HUES6 (cell line): ENCODE data around the gene RAI14.
A peak's percentile ranks its signal among the peaks of the same experiment; 100 is the strongest.
"Not testable (repeated sequence)": the region's sequence is repeated elsewhere in the genome, so short reads cannot be mapped to it uniquely, and the experiment has no call there.

Experiments
- H3K27ac ChIP-seq: 2 replicates; pipeline ENCODE4 v1.7.0; 2013; ENCODE audit warnings: low read depth, mild to moderate bottlenecking, low read length, inconsistent platforms
- H3K27me3 ChIP-seq: 2 replicates; pipeline ENCODE4 v1.6.1; 2013; ENCODE audit warnings: low read length; ENCODE audit not compliant: control insufficient read depth, insufficient read depth
- H3K36me3 ChIP-seq: 2 replicates; pipeline ENCODE4 v1.6.1; 2013; ENCODE audit warnings: low read length; ENCODE audit not compliant: control insufficient read depth, insufficient read depth
- H3K4me1 ChIP-seq: 2 replicates; pipeline ENCODE4 v1.6.1; 2013; ENCODE audit warnings: low read length; ENCODE audit not compliant: control insufficient read depth, insufficient read depth
- H3K4me3 ChIP-seq: 2 replicates; pipeline ENCODE4 v1.5.1; 2013; ENCODE audit warnings: low read depth, low read length
- H3K9ac ChIP-seq: one replicate; pipeline ENCODE4 v1.6.1; 2013; ENCODE audit warnings: mild to moderate bottlenecking, low read length
- H3K9me3 ChIP-seq: 2 replicates; pipeline ENCODE4 v1.6.1; 2013; ENCODE audit warnings: low read depth, low read length; ENCODE audit not compliant: control insufficient read depth, insufficient read depth

RAI14 gene

GRCh38 chr5:34718516-34718915 is 62.4 kb downstream of the RAI14 start:
- Histone ChIP-seq H3K9me3 (no peaks in the 10 kb centered on the region), H3K27me3 (no peaks in the 10 kb centered on the region), H3K4me1 (peaks cover 38% of the 10 kb centered on the region), H3K9ac (no peak overlapping the region), H3K27ac (peak overlapping the region; percentile 32; the same call in 1 of the 2 replicates), H3K4me3 (0 out of 2 replicates have a peak overlapping the region, but pooled peaks have one; percentile 10), H3K36me3 (peaks cover 14% of the 10 kb centered on the region)

GRCh38 chr5:34719029-34719428 is 62.9 kb downstream of the RAI14 start:
- no peak overlapping the region for H3K27ac ChIP-seq
- no peak overlapping the region for H3K4me3 ChIP-seq
- H3K27me3 ChIP-seq: no peaks in the 10 kb centered on the region
- no peaks in the 10 kb centered on the region for H3K9me3 ChIP-seq
- H3K4me1 ChIP-seq: peaks cover 38% of the 10 kb centered on the region
- H3K9ac ChIP-seq: no peak overlapping the region
- peaks cover 16% of the 10 kb centered on the region for H3K36me3 ChIP-seq

- H3K9ac ChIP-seq: no peak overlapping the region
- peaks cover 30% of the 10 kb centered on the region for H3K4me1 ChIP-seq
- H3K4me3 ChIP-seq: no peak overlapping the region
- peaks cover 11% of the 10 kb centered on the region for H3K9me3 ChIP-seq
- peaks cover 33% of the 10 kb centered on the region for H3K36me3 ChIP-seq
- H3K27ac ChIP-seq: no peak overlapping the region
- H3K27me3 ChIP-seq: no peaks in the 10 kb centered on the region
These were observed 65.2 kb downstream of the RAI14 start for GRCh38 chr5:34721327-34721726.

- Histone ChIP-seq H3K9me3 (peaks cover 20% of the 10 kb centered on the region), H3K4me3 (no peak overlapping the region), H3K36me3 (peaks cover 38% of the 10 kb centered on the region), H3K4me1 (peaks cover 24% of the 10 kb centered on the region), H3K27ac (no peak overlapping the region), H3K9ac (no peak overlapping the region), H3K27me3 (no peaks in the 10 kb centered on the region)
These were observed 66.1 kb downstream of the RAI14 start for GRCh38 chr5:34722183-34722582.

- no peak overlapping the region for H3K27ac ChIP-seq
- H3K4me3 ChIP-seq: no peak overlapping the region
- H3K27me3 ChIP-seq: no peaks in the 10 kb centered on the region
- H3K4me1 ChIP-seq: no peaks in the 10 kb centered on the region
- peaks cover 51% of the 10 kb centered on the region for H3K36me3 ChIP-seq
- H3K9ac ChIP-seq: no peak overlapping the region
- peaks cover 31% of the 10 kb centered on the region for H3K9me3 ChIP-seq
These were observed 68.6 kb downstream of the RAI14 start for GRCh38 chr5:34724741-34725140.

- peaks cover 31% of the 10 kb centered on the region for H3K9me3 ChIP-seq
- H3K4me1 ChIP-seq, H3K27me3 ChIP-seq, H3K4me3 ChIP-seq, H3K9ac ChIP-seq, H3K27ac ChIP-seq: not testable (repeated sequence)
- peaks cover 46% of the 10 kb centered on the region for H3K36me3 ChIP-seq
These were observed 71.1 kb downstream of the RAI14 start for GRCh38 chr5:34727166-34727749.

GRCh38 chr5:34728236-34728635 is 72.1 kb downstream of the RAI14 start:
- Histone ChIP-seq H3K36me3 (peaks cover 47% of the 10 kb centered on the region), H3K4me3 (no peak overlapping the region), H3K9ac (no peak overlapping the region)

GRCh38 chr5:34731435-34732232 is 75.5 kb downstream of the RAI14 start:
- no peak overlapping the region for H3K4me3 ChIP-seq
- H3K36me3 ChIP-seq: peaks cover 27% of the 10 kb centered on the region
- H3K4me1 ChIP-seq: peaks cover 31% of the 10 kb centered on the region
- H3K27me3 ChIP-seq: no peaks in the 10 kb centered on the region
- peaks cover 17% of the 10 kb centered on the region for H3K9me3 ChIP-seq
- H3K9ac ChIP-seq: no peak overlapping the region
- H3K27ac ChIP-seq: no peak overlapping the region

More at GRCh38 chr5:34728236-34728635, 72.1 kb downstream of the RAI14 start:
- peaks cover 8% of the 10 kb centered on the region for H3K4me1 ChIP-seq
- H3K9me3 ChIP-seq: peaks cover 31% of the 10 kb centered on the region
- H3K27ac ChIP-seq: no peak overlapping the region
- no peaks in the 10 kb centered on the region for H3K27me3 ChIP-seq

- no peaks in the 10 kb centered on the region for H3K9me3 ChIP-seq
- H3K27ac ChIP-seq: no peak overlapping the region
- H3K27me3 ChIP-seq: no peaks in the 10 kb centered on the region
- peaks cover 37% of the 10 kb centered on the region for H3K4me1 ChIP-seq
- no peak overlapping the region for H3K4me3 ChIP-seq
- no peak overlapping the region for H3K9ac ChIP-seq
- peaks cover 15% of the 10 kb centered on the region for H3K36me3 ChIP-seq
These were observed 78.2 kb downstream of the RAI14 start for GRCh38 chr5:34734326-34734725.

GRCh38 chr5:34735491-34736426 is 79.6 kb downstream of the RAI14 start:
- Histone ChIP-seq H3K27ac (peak overlapping the region; percentile 59; the same call in 1 of the 2 replicates), H3K4me3 (no peak overlapping the region), H3K9ac (no peak overlapping the region), H3K4me1 (peaks cover 37% of the 10 kb centered on the region), H3K36me3 (peaks cover 15% of the 10 kb centered on the region), H3K27me3 (no peaks in the 10 kb centered on the region), H3K9me3 (no peaks in the 10 kb centered on the region)
